ENCODE results near the gene SNAP91. TPM values are rescaled to one million over a fixed set of nuclear protein-coding genes. Genes with fewer than 3 reads are reported as not detected.

Gene SNAP91
- total RNA-seq, 1 donor from 2014 or later: not detected

- H3K27me3 Mint-ChIP-seq: peaks cover 38% of the 10 kb centered on the region
- H3K4me3 Mint-ChIP-seq: no peak overlapping the region
- ChIA-PET POLR2A (no interaction called here), CTCF (no interaction called here)
- no peak for TF ChIP-seq CTCF (IDR thresholded peaks at IDR 0.05)
- DNase-seq (no peak), ATAC-seq (ENCODE audit: low read depth) (no peak)
- peaks cover 7% of the 10 kb centered on the region for H3K4me1 Mint-ChIP-seq
- H3K9me3 Mint-ChIP-seq: peaks cover 9% of the 10 kb centered on the region
- intact Hi-C loops (cut with micrococcal nuclease): no loop called here
- no peak overlapping the region for H3K27ac Mint-ChIP-seq
- no peaks in the 10 kb centered on the region for H3K36me3 Mint-ChIP-seq (ENCODE audit: low read depth)
Observed at GRCh38 chr6:83709748-83710050, 798 bp upstream of the SNAP91 start.

- POLR2A ChIA-PET: no interaction called here
- CTCF ChIA-PET: no interaction called here
- H3K27ac Mint-ChIP-seq: no peak overlapping the region
- no peak for DNase-seq
- TF ChIP-seq CTCF (IDR thresholded peaks at IDR 0.05): no peak
- peaks cover 9% of the 10 kb centered on the region for H3K9me3 Mint-ChIP-seq
- no peak for ATAC-seq (ENCODE audit: low read depth)
- intact Hi-C loops (cut with micrococcal nuclease): no loop called here
- no peaks in the 10 kb centered on the region for H3K36me3 Mint-ChIP-seq (ENCODE audit: low read depth)
- H3K27me3 Mint-ChIP-seq: peaks cover 38% of the 10 kb centered on the region
- no peak overlapping the region for H3K4me3 Mint-ChIP-seq
- H3K4me1 Mint-ChIP-seq: peaks cover 7% of the 10 kb centered on the region
Observed at GRCh38 chr6:83708546-83708969, 343 bp downstream of the SNAP91 start.

GRCh38 chr6:83707829-83708545, 914 bp downstream of the SNAP91 start:
- intact Hi-C loops (cut with micrococcal nuclease): no loop called here
- CTCF ChIA-PET: no interaction called here
- TF ChIP-seq CTCF (IDR thresholded peaks at IDR 0.05): no peak

GRCh38 chr6:83702749-83703148, 6.2 kb downstream of the SNAP91 start:
- ChIA-PET CTCF (no interaction called here), POLR2A (no interaction called here)
- ATAC-seq (ENCODE audit: low read depth): no peak
- H3K27me3 Mint-ChIP-seq: peaks cover 24% of the 10 kb centered on the region
- H3K4me1 Mint-ChIP-seq: peaks cover 1% of the 10 kb centered on the region
- no peak overlapping the region for H3K27ac Mint-ChIP-seq
- H3K9me3 Mint-ChIP-seq: no peaks in the 10 kb centered on the region
- no peak for DNase-seq
- no peak overlapping the region for H3K4me3 Mint-ChIP-seq
- intact Hi-C loops (cut with micrococcal nuclease): no loop called here
- no peak for TF ChIP-seq CTCF (IDR thresholded peaks at IDR 0.05)
- H3K36me3 Mint-ChIP-seq (ENCODE audit: low read depth): no peaks in the 10 kb centered on the region

More at GRCh38 chr6:83707829-83708545, 914 bp downstream of the SNAP91 start:
- POLR2A ChIA-PET: no interaction called here
- Mint-ChIP-seq H3K4me3 (no peak overlapping the region), H3K4me1 (peaks cover 7% of the 10 kb centered on the region), H3K9me3 (peaks cover 9% of the 10 kb centered on the region), H3K36me3 (ENCODE audit: low read depth) (no peaks in the 10 kb centered on the region), H3K27me3 (peaks cover 38% of the 10 kb centered on the region), H3K27ac (no peak overlapping the region)
- DNase-seq: no peak
- no peak for ATAC-seq (ENCODE audit: low read depth)

GRCh38 chr6:83702077-83702476, 6.8 kb downstream of the SNAP91 start:
- no peak overlapping the region for H3K4me3 Mint-ChIP-seq
- no peaks in the 10 kb centered on the region for H3K36me3 Mint-ChIP-seq (ENCODE audit: low read depth)
- H3K27ac Mint-ChIP-seq: no peak overlapping the region
- H3K9me3 Mint-ChIP-seq: no peaks in the 10 kb centered on the region
- ChIA-PET POLR2A (no interaction called here), CTCF (no interaction called here)
- H3K4me1 Mint-ChIP-seq: no peaks in the 10 kb centered on the region
- no peak for DNase-seq
- peaks cover 19% of the 10 kb centered on the region for H3K27me3 Mint-ChIP-seq
- intact Hi-C loops (cut with micrococcal nuclease): no loop called here
- ATAC-seq (ENCODE audit: low read depth): no peak
- TF ChIP-seq CTCF (IDR thresholded peaks at IDR 0.05): no peak
